ENCODE results near the gene GLS2. TPM values are rescaled to one million over a fixed set of nuclear protein-coding genes. Genes with fewer than 3 reads are reported as not detected.

Gene GLS2
- total and polyA plus RNA-seq, 2 donors from 2014 or later, result 2.5 to 5.6 TPM

GRCh38 chr12:56521590-56522371 lies 33.8 kb upstream of the GLS2 start, which contains the start of gene RBMS2:
RBMS2 (plus strand) TSS chr12:56521820; CDS start chr12:56522024, 204 bp downstream.
- DNase-seq (peak; percentile 91 to 98 (median 91)), FAIRE-seq (no peak)
- Histone ChIP-seq H3K9me3 (ENCODE audit: control insufficient read depth in 2 of 3, insufficient read depth in 1 of 3, low read length in 3 of 3) (no peaks in the 10 kb centered on the region), H3K27me3 (ENCODE audit: control insufficient read depth, insufficient read depth, low read length) (no peaks in the 10 kb centered on the region), H3K4me3 (ENCODE audit: low read length in 3 of 3) (peak within 1 kb of the TSS; percentile 85 to 91 (median 86)), H3K36me3 (ENCODE audit: control insufficient read depth in 2 of 3, insufficient read depth in 3 of 3, low read length in 3 of 3) (no peaks in the 10 kb centered on the region), H3K4me1 (ENCODE audit: control insufficient read depth in 2 of 3, insufficient read depth in 2 of 3, low read depth in 1 of 3, low read length in 3 of 3) (peaks cover 5 to 10% (median 6%) of the 10 kb centered on the region in 3 donors), H3K9ac (ENCODE audit: low read length in 3 of 3) (peak within 1 kb of the TSS; percentile 79 to 99 (median 96)), H3K27ac (ENCODE audit: low read depth in 2 of 2, low read length in 2 of 2) (peak within 1 kb of the TSS; percentile 94 to 95)
- no peak for TF ChIP-seq CTCF (IDR thresholded peaks at IDR 0.05; ENCODE audit: borderline replicate concordance, extremely low read depth, insufficient read depth)
- intact Hi-C loops (cut with DNase I), result no loop called here

DNA sequence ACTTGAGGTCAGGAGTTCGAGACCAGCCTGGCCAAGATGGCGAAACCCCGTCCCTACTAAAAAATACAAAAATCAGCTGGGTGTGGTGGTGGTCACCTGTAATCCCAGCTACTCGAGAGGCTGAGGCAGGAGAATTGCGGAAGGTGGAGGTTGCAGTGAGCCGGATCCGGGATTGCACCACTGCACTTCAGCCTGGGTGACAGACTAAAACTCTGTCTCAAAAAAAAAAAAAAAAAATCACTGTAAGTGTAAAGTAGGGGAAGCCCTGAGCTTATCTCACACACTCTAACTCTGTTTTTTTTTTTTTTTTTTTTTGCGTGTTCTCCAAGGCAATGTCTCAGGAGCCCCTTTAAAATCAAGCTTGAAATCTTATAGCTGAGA lies 33.2 kb upstream of the GLS2 start:
- no peaks in the 10 kb centered on the region for H3K27me3 ChIP-seq (ENCODE audit: control insufficient read depth, insufficient read depth, low read length)
- DNase-seq (peak in 1 of 5 donors; percentile 47), FAIRE-seq (no peak)
- H3K4me3 ChIP-seq (ENCODE audit: low read length in 3 of 3), result peak overlapping the region; percentile 72 to 86 (median 79)
- intact Hi-C loops (cut with DNase I), result no loop called here
- H3K9ac ChIP-seq (ENCODE audit: low read length in 3 of 3), result peak overlapping the region; percentile 65 to 77 (median 76)
- no peaks in the 10 kb centered on the region for H3K36me3 ChIP-seq (ENCODE audit: control insufficient read depth in 2 of 3, insufficient read depth in 3 of 3, low read length in 3 of 3)
- TF ChIP-seq CTCF (IDR thresholded peaks at IDR 0.05; ENCODE audit: borderline replicate concordance, extremely low read depth, insufficient read depth), result no peak
- peak overlapping the region; percentile 94 to 95 for H3K27ac ChIP-seq (ENCODE audit: low read depth in 2 of 2, low read length in 2 of 2)
- no peaks in the 10 kb centered on the region for H3K9me3 ChIP-seq (ENCODE audit: control insufficient read depth in 2 of 3, insufficient read depth in 1 of 3, low read length in 3 of 3)
- H3K4me1 ChIP-seq (ENCODE audit: control insufficient read depth in 2 of 3, insufficient read depth in 2 of 3, low read depth in 1 of 3, low read length in 3 of 3), result peaks cover 4 to 7% (median 6%) of the 10 kb centered on the region in 3 donors

DNA sequence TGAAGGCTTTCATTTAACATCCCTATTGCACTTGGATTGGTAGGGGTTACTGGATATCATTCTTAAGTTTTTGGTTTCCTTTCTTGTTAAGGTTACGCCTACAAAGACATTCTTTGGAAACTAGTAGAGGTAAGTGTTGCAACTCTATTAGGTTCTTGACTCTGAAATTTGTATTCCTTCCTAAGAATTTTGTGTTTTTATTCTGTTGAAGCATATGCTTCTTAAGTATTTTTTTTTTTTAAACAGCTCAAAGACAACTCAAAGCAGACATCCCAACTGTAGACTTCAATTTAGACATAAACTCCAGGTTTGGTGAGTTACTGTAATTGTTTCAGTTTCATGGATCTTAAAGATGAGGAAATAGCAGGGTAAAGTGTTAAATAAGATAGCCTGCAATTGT lies 32.5 kb upstream of the GLS2 start:
- Histone ChIP-seq H3K27ac (ENCODE audit: low read depth in 2 of 2, low read length in 2 of 2) (peak overlapping the region; percentile 94 to 95), H3K9me3 (ENCODE audit: control insufficient read depth in 2 of 3, insufficient read depth in 1 of 3, low read length in 3 of 3) (no peaks in the 10 kb centered on the region), H3K36me3 (ENCODE audit: control insufficient read depth in 2 of 3, insufficient read depth in 3 of 3, low read length in 3 of 3) (no peaks in the 10 kb centered on the region), H3K4me3 (ENCODE audit: low read length in 3 of 3) (peak overlapping the region in 2 of 3 donors; percentile 79 to 86), H3K4me1 (ENCODE audit: control insufficient read depth in 2 of 3, insufficient read depth in 2 of 3, low read depth in 1 of 3, low read length in 3 of 3) (peaks cover 4 to 7% (median 6%) of the 10 kb centered on the region in 3 donors), H3K27me3 (ENCODE audit: control insufficient read depth, insufficient read depth, low read length) (no peaks in the 10 kb centered on the region), H3K9ac (ENCODE audit: low read length in 3 of 3) (peak overlapping the region in 2 of 3 donors; percentile 17 to 32)
- intact Hi-C loops (cut with DNase I), result no loop called here
- TF ChIP-seq CTCF (IDR thresholded peaks at IDR 0.05; ENCODE audit: borderline replicate concordance, extremely low read depth, insufficient read depth), result no peak
- FAIRE-seq (no peak), DNase-seq (no peak)

Data from kidney (tissue), 14 donors.